Measurements from ENCODE around the gene FABP3. TPM values are rescaled to one million over a fixed set of nuclear protein-coding genes. Genes with fewer than 3 reads are reported as not detected.

FABP3 gene
- total and polyA plus RNA-seq, 2 donors (not counting 3 experiments of a cell fraction or from before 2014, with no cell fraction given), result 0.84 to 2.6 TPM

DNA sequence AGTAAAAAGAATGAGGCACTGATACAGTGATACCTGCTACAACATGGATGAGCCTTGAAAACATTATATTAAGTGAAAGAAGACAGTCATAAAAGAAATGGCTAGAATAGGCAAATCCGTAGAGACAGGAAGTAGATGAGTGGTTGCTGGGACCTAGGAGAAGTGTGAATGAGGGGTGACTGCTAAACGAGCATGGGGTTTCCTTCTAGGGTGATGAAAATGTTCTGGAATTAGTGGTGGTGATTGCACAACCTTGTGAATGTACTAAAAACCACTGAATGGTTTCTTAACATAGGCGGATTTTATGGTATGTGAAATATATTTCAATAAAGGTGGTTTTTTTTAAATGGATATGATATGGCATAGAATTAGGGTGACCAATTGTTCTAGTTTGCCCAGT is 27.5 kb upstream of the FABP3 start:
- CTCF ChIA-PET, result interaction anchor here (5.1 to 13.9 kb wide), 2 partner anchors 19 to 148 kb away, joined by 36 to 236 read pairs; partner anchors contain the start of gene SERINC2
- dilution Hi-C loops (cut with MboI; ENCODE audit: extremely low pct_ligation_motif_present, low sequenced_read_pairs), result no loop called here

More for the DNA sequence above, 27.5 kb upstream of the FABP3 start:
- DNase-seq (ENCODE audit: low read depth, low spot score), result no peak
- Histone ChIP-seq H3K9ac (replicated peaks; ENCODE audit: extremely low read depth, insufficient read depth, low read length) (no peak overlapping the region), H3K27ac (ENCODE audit: insufficient read depth, low read depth, low read length) (no peak overlapping the region), H3K9me1 (replicated peaks; ENCODE audit: control insufficient read depth, extremely low read depth, insufficient read depth, low read length) (no peaks in the 10 kb centered on the region), H3K4me2 (ENCODE audit: insufficient read depth, low read length) (no peak overlapping the region), H2AFZ (ENCODE audit: low read depth, low read length) (no peak overlapping the region), H3K4me1 (ENCODE audit: control insufficient read depth, extremely low read depth, insufficient read depth, low read length) (no peaks in the 10 kb centered on the region), H4K20me1 (replicated peaks; ENCODE audit: control insufficient read depth, extremely low read depth, insufficient read depth, low read length) (no peaks in the 10 kb centered on the region), H3K9me3 (replicated peaks; ENCODE audit: control insufficient read depth, insufficient read depth, low read length) (no peaks in the 10 kb centered on the region), H3K36me3 (ENCODE audit: control insufficient read depth in 2 of 2, extremely low read depth in 1 of 2, insufficient read depth in 2 of 2, low read length in 2 of 2) (no peaks in the 10 kb centered on the region), H3K4me3 (replicated peaks in 1 of 3; ENCODE audit: insufficient read depth in 1 of 3, low read depth in 1 of 3, low read length in 3 of 3) (no peak overlapping the region), H3K27me3 (ENCODE audit: control insufficient read depth in 2 of 2, insufficient read depth in 2 of 2, low read length in 2 of 2) (no peaks in the 10 kb centered on the region), H3K79me2 (ENCODE audit: control insufficient read depth, insufficient read depth, low read length) (no peaks in the 10 kb centered on the region)
- intact Hi-C loops (cut with micrococcal nuclease), result no loop called here
- POLR2A ChIA-PET, result no interaction called here
- FAIRE-seq, result no peak
- TF ChIP-seq JUN (IDR thresholded peaks at IDR 0.05; ENCODE audit: borderline replicate concordance, insufficient read depth, insufficient read length, low read depth), result no peak
- TF ChIP-seq POLR2A (IDR thresholded peaks at IDR 0.05; ENCODE audit: low read depth, low read length), result no peak
- TF ChIP-seq, protein P1, sequence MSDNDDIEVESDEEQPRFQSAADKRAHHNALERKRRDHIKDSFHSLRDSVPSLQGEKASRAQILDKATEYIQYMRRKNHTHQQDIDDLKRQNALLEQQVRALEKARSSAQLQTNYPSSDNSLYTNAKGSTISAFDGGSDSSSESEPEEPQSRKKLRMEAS (IDR thresholded peaks at IDR 0.05; ENCODE audit: insufficient read depth, insufficient read length), result no peak
- TF ChIP-seq FOS (IDR thresholded peaks at IDR 0.05; ENCODE audit: borderline replicate concordance, insufficient read depth, low read length), result no peak
- TF ChIP-seq, protein P2, sequence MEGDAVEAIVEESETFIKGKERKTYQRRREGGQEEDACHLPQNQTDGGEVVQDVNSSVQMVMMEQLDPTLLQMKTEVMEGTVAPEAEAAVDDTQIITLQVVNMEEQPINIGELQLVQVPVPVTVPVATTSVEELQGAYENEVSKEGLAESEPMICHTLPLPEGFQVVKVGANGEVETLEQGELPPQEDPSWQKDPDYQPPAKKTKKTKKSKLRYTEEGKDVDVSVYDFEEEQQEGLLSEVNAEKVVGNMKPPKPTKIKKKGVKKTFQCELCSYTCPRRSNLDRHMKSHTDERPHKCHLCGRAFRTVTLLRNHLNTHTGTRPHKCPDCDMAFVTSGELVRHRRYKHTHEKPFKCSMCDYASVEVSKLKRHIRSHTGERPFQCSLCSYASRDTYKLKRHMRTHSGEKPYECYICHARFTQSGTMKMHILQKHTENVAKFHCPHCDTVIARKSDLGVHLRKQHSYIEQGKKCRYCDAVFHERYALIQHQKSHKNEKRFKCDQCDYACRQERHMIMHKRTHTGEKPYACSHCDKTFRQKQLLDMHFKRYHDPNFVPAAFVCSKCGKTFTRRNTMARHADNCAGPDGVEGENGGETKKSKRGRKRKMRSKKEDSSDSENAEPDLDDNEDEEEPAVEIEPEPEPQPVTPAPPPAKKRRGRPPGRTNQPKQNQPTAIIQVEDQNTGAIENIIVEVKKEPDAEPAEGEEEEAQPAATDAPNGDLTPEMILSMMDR (IDR thresholded peaks at IDR 0.05; ENCODE audit: extremely low read depth in 1 of 2, insufficient read depth in 1 of 2, low read depth in 1 of 2, low read length in 2 of 2), result no peak
- TF ChIP-seq MYC (IDR thresholded peaks at IDR 0.05; ENCODE audit: low read depth, low read length), result no peak
- no TSS peak for BruUV-seq (replicated peaks)
